Esophagus squamous epithelium (tissue), 4 donors: Measurements from ENCODE around the gene RERE.

Source experiments
- CTCF ChIP-seq, 6 experiments: fragments of 450-650 bp in 4 of 6; fragments of 200-600 bp in 2 of 6; sonication (generic) in 2 of 6; IDR thresholded peaks; one replicate each; pipeline ENCODE4 v1.5.1; 2016 to 2019; ENCODE audit warnings: antibody characterized with exemption in 6 of 6, mild to moderate bottlenecking in 4 of 6, moderate library complexity in 4 of 6
- POLR2A ChIP-seq, 4 donors: fragments of 450-650 bp; IDR thresholded peaks; one replicate each; pipeline ENCODE4 v1.6.1; 2017; ENCODE audit warnings: antibody characterized with exemption in 4 of 4, mild to moderate bottlenecking in 4 of 4, moderate library complexity in 3 of 4

DNA sequence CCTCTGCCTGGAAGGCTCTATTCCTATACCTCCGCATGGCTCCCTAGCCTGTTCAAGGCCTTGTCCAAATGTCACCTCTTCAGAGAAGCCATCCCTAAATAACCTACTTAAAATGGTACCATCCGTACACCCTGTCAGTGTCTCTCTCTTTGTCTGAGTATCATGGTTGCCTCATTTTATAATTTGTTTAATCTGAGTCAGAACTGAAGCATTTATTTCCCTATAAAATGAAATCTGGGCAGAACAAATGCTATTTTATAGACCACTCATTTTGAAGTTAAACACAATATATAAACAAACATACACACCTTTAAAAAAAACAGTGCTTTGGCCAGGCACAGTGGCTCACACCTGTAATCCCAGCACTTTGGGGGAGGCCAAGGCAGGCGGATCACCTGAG, 30.2 kb downstream of the RERE start:
- no peak for TF ChIP-seq CTCF (IDR thresholded peaks at IDR 0.05)
- no peak for TF ChIP-seq POLR2A (IDR thresholded peaks at IDR 0.05)
